ENCODE measurements around the gene SIT1. TPM values are rescaled to one million over a fixed set of nuclear protein-coding genes. Genes with fewer than 3 reads are reported as not detected.

SIT1 gene
- total RNA-seq: 1 to 10 TPM in 2 of 4 donors, under 1 TPM in 2; 0.63 to 3.8 (median 0.95) TPM

- no peak for TF ChIP-seq CTCF (IDR thresholded peaks at IDR 0.05)
- no peak for TF ChIP-seq POLR2A (IDR thresholded peaks at IDR 0.05)
- Histone ChIP-seq H3K4me1 (peaks cover 5 to 9% of the 10 kb centered on the region in 2 donors), H3K27me3 (no peaks in the 10 kb centered on the region), H3K9me3 (no peaks in the 10 kb centered on the region), H3K27ac (peak within 1 kb of the TSS in 1 of 3 donors; percentile 18), H3K4me3 (replicated peaks in 1 of 3) (no peak within 1 kb of the TSS), H3K36me3 (no peaks in the 10 kb centered on the region)
- intact Hi-C loops (cut with DNase I): loop anchor here (5.0 kb wide), 1 partner anchor 77 kb away; no protein-coding TSS in a partner anchor
- no peak for DNase-seq
- 53 to 54% methylated on average over 14 to 16 of the region's 22 CpGs for WGBS, 2 donors
Observed at GRCh38 chr9:35650341-35651158, at the start of gene SIT1. SIT1 (minus strand) TSS chr9:35650931; CDS start chr9:35650853, 78 bp downstream.

- peaks cover 12 to 17% of the 10 kb centered on the region in 2 donors for H3K4me1 ChIP-seq
- no peak for DNase-seq
- 86 to 92% methylated on average over 11 of the region's 11 CpGs for WGBS, 2 donors
- no peak overlapping the region for H3K4me3 ChIP-seq (replicated peaks in 1 of 3)
- peaks cover 79 to 84% of the 10 kb centered on the region in 2 donors for H3K36me3 ChIP-seq
- no peak for TF ChIP-seq POLR2A (IDR thresholded peaks at IDR 0.05)
- TF ChIP-seq CTCF (IDR thresholded peaks at IDR 0.05): no peak
- H3K27me3 ChIP-seq: no peaks in the 10 kb centered on the region
- intact Hi-C loops (cut with DNase I): no loop called here
- no peaks in the 10 kb centered on the region for H3K9me3 ChIP-seq
- no peak overlapping the region for H3K27ac ChIP-seq
Observed at GRCh38 chr9:35700031-35700430, 49.3 kb upstream of the SIT1 start.

- H3K9me3 ChIP-seq: no peaks in the 10 kb centered on the region
- H3K4me3 ChIP-seq (replicated peaks in 1 of 3): no peak overlapping the region
- no peak for TF ChIP-seq CTCF (IDR thresholded peaks at IDR 0.05)
- no peak for TF ChIP-seq POLR2A (IDR thresholded peaks at IDR 0.05)
- WGBS, 2 donors: 91% methylated on average over 5 of the region's 5 CpGs; no CpG with 5 or more reads in 1 of the 2 donors
- peaks cover 61 to 66% of the 10 kb centered on the region in 2 donors for H3K36me3 ChIP-seq
- no peaks in the 10 kb centered on the region for H3K27me3 ChIP-seq
- H3K27ac ChIP-seq: peak overlapping the region in 2 of 3 donors; percentile 86 to 91
- intact Hi-C loops (cut with DNase I): no loop called here
- peaks cover 12 to 17% of the 10 kb centered on the region in 2 donors for H3K4me1 ChIP-seq
- DNase-seq: no peak
Observed at GRCh38 chr9:35698231-35698630, 47.5 kb upstream of the SIT1 start.

DNA sequence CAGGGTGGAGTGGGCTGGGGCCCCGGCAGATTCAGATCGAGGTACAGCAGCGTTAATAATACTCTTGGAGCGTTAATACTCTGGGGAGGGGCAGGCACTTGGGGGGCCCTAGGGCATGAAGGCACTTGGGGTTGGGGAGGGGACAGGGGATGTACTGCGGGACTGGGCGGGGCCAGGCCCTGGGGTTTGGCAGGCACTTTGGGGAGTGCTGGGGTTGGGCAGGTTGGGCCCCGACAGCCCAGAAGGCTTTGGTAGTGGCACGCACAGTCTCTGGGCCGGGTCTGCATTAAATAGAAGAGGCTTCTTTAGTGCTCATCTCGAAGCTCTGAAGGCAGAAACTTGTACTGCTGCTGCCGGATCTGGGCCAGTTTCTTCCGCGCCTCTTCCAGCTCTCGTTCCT lies 46.8 kb upstream of the SIT1 start:
- Histone ChIP-seq H3K4me3 (replicated peaks in 1 of 3) (no peak overlapping the region), H3K27ac (peak overlapping the region; percentile 81 to 91 (median 86)), H3K4me1 (peaks cover 12 to 17% of the 10 kb centered on the region in 2 donors), H3K36me3 (peaks cover 54 to 59% of the 10 kb centered on the region in 2 donors), H3K27me3 (no peaks in the 10 kb centered on the region), H3K9me3 (no peaks in the 10 kb centered on the region)
- intact Hi-C loops (cut with DNase I): no loop called here
- TF ChIP-seq CTCF (IDR thresholded peaks at IDR 0.05) (no peak), POLR2A (IDR thresholded peaks at IDR 0.05) (no peak)
- 85% methylated on average over 12 to 14 of the region's 14 CpGs for WGBS, 2 donors
- DNase-seq: no peak
